GM19239 (cell line): ENCODE measurements around the gene SEM1.
"Not testable (repeated sequence)": the region's sequence is repeated elsewhere in the genome, so short reads cannot be mapped to it uniquely, and the experiment has no call there.

Experiments
- DNase-seq: peaks from one replicate; pipeline ENCODE4 v3.0.0; 2011; ENCODE audit warnings: low spot score; ENCODE audit not compliant: insufficient read length
- FAIRE-seq: peaks from 2 replicates; lab custom pipeline; 2011; peaks lifted over from hg19 to GRCh38; lab: Jason Lieb, UNC

Gene SEM1

DNA sequence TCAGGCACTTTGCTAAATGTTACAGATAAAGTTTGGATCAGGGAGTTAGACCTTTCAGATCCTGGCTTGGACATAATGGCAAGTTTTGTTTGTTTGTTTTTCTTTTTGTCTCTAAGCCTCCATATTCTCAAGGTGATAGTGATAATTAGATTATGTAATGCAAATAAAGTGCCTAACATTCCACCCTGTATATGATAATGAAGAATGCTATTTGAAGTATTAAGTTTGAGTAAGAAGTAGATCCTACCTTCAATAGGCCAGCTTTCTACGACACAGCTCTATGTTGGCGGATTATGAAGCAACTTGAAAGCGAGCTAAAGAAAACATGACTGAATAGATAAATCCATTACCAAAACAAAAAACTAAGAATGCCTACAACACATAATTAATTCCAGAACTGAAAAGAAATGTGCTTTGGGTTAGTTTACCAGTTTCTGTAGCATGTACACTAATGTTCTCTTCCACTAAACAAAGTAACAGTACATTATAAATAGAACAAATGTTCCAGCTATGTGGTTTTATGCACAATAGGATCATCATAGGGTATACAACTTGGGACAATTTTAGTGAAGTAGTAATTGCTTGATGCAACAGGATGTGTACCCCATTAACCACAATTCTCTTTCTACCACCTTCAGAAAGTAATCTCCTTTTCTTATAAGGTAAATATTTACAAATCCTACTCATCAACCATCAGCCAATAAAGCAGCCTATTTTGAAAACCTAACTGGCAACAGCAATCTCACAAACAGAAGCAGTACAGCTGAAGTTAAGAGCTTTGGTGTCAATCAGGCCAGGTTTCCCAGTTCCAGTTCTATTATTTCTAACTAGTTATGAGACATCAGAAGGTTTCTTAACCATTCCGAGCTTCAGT is 1.5 kb downstream of the SEM1 start:
- FAIRE-seq = no peak
- DNase-seq = no peak

DNA sequence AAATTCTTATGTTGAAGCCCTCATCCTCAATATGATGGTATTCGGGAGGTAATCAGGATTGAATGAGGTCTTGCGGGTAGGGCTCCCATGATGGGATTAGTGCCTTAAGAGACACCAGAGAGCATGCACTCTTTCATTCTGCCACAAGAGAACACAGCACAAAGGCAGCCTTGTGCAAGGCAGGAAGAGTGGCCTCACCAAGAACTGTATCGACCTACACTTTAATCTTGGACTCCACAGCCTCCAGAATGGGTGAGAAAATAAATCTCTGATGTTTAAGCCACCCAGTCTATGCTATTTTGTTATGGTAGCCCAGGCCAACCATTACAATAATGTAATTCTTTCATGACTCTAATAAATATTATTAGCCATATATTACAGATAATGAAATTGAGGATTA is 8.4 kb downstream of the SEM1 start:
- no peak for FAIRE-seq
- DNase-seq = no peak

GRCh38 chr7:96700516-96700915 is 9.1 kb downstream of the SEM1 start:
- FAIRE-seq = peak; percentile 35
- DNase-seq = no peak

DNA sequence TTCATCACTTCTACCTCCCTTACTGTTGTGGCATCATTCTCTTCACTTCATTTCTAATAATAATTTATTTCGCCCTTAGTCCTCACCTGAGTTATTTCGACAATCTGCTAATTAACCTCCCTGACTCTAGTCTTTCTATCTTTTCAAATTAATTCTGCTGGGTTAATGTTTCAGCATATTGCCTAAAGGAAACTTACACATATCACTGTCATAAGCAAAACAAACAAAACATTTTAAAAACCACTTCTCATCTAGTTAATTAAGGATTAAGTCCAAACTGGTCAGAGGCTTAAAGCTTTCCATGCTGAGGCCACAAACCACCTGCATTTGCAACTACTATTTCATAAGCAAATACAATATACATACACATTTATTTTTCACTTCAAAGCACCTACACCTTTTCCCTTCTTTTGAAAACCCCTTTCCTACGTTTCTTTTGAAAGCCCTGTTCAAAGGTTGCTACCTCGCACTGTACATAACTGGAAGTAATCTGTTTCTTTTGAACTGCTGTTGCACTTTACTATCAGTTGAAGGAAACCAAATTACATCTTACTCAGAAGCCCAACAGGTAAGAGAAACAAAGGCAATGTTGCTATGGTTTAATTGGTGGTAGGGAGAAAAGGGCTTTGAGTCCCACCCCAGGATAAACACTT is 10.3 kb downstream of the SEM1 start:
- no peak for DNase-seq
- FAIRE-seq = no peak

DNA sequence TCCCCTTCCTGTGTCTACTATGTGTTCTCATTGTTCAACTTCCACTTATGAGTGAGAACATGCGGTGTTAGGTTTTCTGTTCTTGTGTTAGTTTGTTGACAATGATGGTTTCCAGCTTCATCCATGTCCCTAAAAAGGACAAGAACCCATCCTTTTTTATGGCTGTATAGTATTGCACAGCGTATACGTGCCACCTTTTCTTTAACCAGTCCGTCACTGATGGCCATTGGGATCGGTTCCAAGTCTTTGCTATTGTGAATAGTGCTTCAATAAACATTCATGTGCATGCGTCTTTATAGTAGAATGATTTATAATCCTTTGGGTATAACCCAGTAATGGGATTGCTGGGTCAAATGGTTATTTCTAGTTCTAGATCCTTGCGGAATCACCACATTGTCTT is 11.2 kb downstream of the SEM1 start:
- FAIRE-seq, DNase-seq: not testable (repeated sequence)

DNA sequence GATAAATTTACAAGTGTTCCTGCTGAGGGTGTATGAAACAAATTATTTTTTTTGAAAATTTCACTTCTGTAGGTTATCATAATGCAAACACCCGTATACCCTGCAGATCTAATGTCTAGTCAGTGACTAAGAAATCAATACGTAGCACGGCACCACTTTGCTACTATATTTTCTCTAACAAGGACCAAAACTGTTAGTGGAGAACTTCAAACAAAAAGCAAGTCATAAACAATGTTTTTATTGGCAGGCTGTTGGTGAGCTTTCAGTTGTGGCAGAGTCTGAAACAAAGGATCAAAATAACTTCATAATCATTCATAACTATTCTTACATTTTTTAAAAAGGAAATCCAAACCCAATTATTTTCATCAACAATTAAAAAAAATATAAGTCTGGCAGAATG is 11.8 kb downstream of the SEM1 start:
- FAIRE-seq (no peak), DNase-seq (no peak)

DNA sequence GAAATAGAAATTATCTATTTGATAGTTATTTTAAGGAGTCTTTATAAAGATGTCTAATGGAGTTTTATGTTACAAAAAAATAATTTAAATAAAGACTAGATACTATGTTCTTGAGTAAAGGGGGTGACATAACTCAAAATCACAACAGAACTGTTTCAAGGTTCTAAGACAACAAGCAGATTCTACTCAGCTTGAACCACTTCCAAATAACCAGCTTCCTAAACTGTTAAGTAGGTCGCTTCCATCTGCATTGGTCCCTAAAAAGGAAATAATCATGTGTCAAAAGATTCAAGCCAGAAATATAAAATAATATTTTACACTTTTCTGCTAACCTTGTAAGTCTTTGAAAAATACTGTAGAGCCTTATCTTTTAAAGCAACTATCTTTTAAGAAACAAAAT is 14.1 kb downstream of the SEM1 start:
- FAIRE-seq = no peak
- no peak for DNase-seq

DNA sequence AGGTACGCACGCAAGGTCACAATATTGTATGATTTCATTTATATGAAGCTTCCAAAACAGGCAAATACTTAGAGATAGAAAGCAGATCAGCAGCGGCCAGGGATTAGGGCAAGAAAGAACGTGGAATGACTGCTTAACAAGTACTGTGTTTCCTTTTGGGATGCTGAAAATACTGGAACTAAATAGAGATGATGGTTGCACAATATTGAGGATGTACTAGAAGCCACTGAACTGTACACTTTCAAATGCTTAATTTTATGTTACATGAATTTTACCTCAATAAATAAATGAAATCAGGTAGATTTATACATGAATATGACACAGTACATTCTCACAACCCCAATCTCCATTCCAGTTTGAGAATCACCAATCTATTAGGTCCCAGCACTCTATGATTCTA is 15.6 kb downstream of the SEM1 start:
- DNase-seq (no peak), FAIRE-seq (no peak)

DNA sequence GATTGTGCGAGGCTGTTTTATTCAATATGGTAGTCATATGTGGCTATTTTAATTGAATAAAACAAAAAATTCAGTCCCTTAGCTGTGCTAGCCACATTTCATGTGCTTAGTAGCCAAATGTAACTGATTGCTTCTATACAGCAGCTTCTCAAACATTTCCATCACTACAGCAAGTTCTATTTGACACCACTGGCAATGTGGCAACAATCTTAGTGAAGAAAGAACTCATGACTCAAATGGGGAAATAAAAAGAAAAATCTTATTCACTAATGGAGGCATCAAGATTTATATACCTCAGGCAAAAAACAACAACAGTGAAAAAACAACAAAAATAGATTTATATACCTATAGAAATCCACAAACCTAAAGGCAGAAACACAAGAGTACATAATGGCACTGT is 17.9 kb downstream of the SEM1 start:
- FAIRE-seq = no peak
- DNase-seq = no peak

- peak; percentile 4 for FAIRE-seq
- DNase-seq = no peak
Observed at GRCh38 chr7:96689414-96689813, 20.2 kb downstream of the SEM1 start.

DNA sequence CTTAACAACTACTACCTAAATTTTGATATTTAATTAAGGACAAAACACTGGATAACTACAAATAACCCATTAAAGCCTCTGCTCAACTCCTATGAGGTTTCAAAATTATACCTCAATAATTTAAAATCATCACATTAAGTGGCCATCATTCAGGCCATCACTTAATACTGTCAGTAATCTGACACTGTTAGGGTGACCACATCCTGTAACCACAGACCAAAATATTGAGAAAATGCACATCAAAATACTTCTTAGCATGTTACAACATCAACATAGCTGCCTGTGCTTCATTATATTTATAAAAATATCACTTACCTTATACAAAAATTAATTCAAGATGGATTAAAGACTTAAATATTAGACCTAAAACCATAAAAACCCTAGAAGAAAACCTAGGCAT is 23.3 kb downstream of the SEM1 start:
- no peak for FAIRE-seq

DNA sequence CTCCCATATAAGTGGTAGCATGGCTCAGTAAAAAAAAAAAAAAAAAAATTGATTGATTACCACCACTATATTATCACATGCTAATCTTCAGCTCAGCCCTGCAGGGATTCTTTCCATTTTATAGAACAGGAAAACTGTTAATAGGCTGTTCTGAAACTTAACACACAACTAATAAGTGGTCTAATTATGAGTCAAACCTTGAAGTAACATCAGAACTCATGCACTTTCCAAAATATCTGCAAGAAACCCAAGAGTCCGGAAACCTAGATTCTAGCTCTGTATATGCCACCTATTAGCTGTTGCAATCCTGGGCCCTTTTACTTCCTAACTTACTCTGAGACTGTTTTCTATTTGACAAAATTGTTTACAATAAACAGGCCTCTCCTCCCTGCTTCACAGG is 23.9 kb downstream of the SEM1 start:
- DNase-seq (no peak), FAIRE-seq (no peak)

More for the DNA sequence above, 23.3 kb downstream of the SEM1 start:
- DNase-seq = no peak

GRCh38 chr7:96685353-96685752 is 24.3 kb downstream of the SEM1 start:
- DNase-seq = no peak
- peak; percentile 77 for FAIRE-seq

GRCh38 chr7:96679886-96680285 is 29.8 kb downstream of the SEM1 start:
- DNase-seq = no peak

GRCh38 chr7:96676919-96677318 is 32.7 kb downstream of the SEM1 start:
- no peak for DNase-seq
- no peak for FAIRE-seq

More at GRCh38 chr7:96679886-96680285, 29.8 kb downstream of the SEM1 start:
- no peak for FAIRE-seq

- FAIRE-seq = no peak
- DNase-seq = no peak
Observed at GRCh38 chr7:96675548-96675947, 34.1 kb downstream of the SEM1 start.

DNA sequence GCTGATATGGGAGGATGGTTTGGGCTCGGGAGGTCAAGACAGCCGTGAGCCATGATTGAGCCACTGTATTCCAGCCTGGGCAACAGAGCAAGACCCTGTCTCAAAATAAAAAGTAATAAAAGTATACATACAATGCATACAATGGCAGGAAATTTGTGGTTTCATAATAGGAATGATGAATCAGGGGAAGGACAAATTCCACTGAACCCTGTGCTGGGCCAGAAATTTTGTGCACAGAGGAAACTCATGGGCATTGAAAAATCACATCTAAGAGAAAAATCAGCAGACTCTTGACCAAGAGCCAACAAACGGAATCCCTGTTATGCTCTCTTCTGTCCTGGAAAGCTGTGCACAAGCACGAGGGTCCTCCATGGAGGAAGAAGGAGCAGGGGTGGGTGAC is 35.1 kb downstream of the SEM1 start:
- no peak for FAIRE-seq
- no peak for DNase-seq

GRCh38 chr7:96671854-96672253 is 37.8 kb downstream of the SEM1 start:
- DNase-seq (no peak), FAIRE-seq (no peak)

- DNase-seq = no peak
- peak; percentile 14 for FAIRE-seq
Observed at GRCh38 chr7:96670338-96671289, 39.0 kb downstream of the SEM1 start.

GRCh38 chr7:96669812-96670211 is 39.8 kb downstream of the SEM1 start:
- DNase-seq (no peak), FAIRE-seq (no peak)

GRCh38 chr7:96667026-96667425 is 42.6 kb downstream of the SEM1 start:
- FAIRE-seq (no peak), DNase-seq (no peak)
